HG02973 (cell line): ENCODE results near the gene KIAA1217.

Experiments
- ATAC-seq: cut with Tn5 transposase; IDR thresholded peaks from one replicate; pipeline ENCODE4 v1.9.1; 2021; ENCODE audit warnings: moderate library complexity; ENCODE audit not compliant: unreplicated experiment

The KIAA1217 gene

GRCh38 chr10:24240041-24240751, 31.3 kb downstream of the KIAA1217 start:
- no peak for ATAC-seq

GRCh38 chr10:24241536-24242040, 32.6 kb downstream of the KIAA1217 start:
- no peak for ATAC-seq

GRCh38 chr10:24242562-24242961, 33.6 kb downstream of the KIAA1217 start:
- no peak for ATAC-seq

GRCh38 chr10:24246365-24246764, 37.4 kb downstream of the KIAA1217 start:
- no peak for ATAC-seq

GRCh38 chr10:24247841-24248240, 38.9 kb downstream of the KIAA1217 start:
- no peak for ATAC-seq

GRCh38 chr10:24249829-24250415, 41.0 kb downstream of the KIAA1217 start:
- no peak for ATAC-seq

GRCh38 chr10:24251547-24251946, 42.6 kb downstream of the KIAA1217 start:
- ATAC-seq = no peak

- no peak for ATAC-seq
Observed at GRCh38 chr10:24254180-24254579, 45.2 kb downstream of the KIAA1217 start.

- no peak for ATAC-seq
Observed at GRCh38 chr10:24255115-24255880, 46.4 kb downstream of the KIAA1217 start.

- no peak for ATAC-seq
Observed at GRCh38 chr10:24255881-24256311, 47.0 kb downstream of the KIAA1217 start.

GRCh38 chr10:24256619-24257107, 47.7 kb downstream of the KIAA1217 start:
- ATAC-seq = no peak

- ATAC-seq = no peak
Observed at GRCh38 chr10:24257588-24257987, 48.6 kb downstream of the KIAA1217 start.

GRCh38 chr10:24259365-24260130, 50.6 kb downstream of the KIAA1217 start:
- ATAC-seq = no peak

GRCh38 chr10:24261627-24262026, 52.7 kb downstream of the KIAA1217 start:
- ATAC-seq = no peak

- no peak for ATAC-seq
Observed at GRCh38 chr10:24262929-24263590, 54.1 kb downstream of the KIAA1217 start.

GRCh38 chr10:24269476-24269875, 60.5 kb downstream of the KIAA1217 start:
- ATAC-seq = no peak

- no peak for ATAC-seq
Observed at GRCh38 chr10:24272374-24272773, 63.4 kb downstream of the KIAA1217 start.

GRCh38 chr10:24277277-24277676, 68.3 kb downstream of the KIAA1217 start:
- ATAC-seq = no peak

GRCh38 chr10:24277771-24278170, 68.8 kb downstream of the KIAA1217 start:
- ATAC-seq = no peak

GRCh38 chr10:24278176-24278889, 69.4 kb downstream of the KIAA1217 start:
- ATAC-seq = no peak
